K562 (cell line): ENCODE results near the gene NPEPL1. TPM values are rescaled to one million over a fixed set of nuclear protein-coding genes. Genes with fewer than 3 reads are reported as not detected.

Source experiments
- ARID3B ChIP-seq: fragments of 250-450 bp; sonication (Bioruptor Pico); IDR thresholded peaks from 2 replicates; pipeline ENCODE4 v1.4.0; 2020; ENCODE audit warnings: borderline replicate concordance
- CBFB ChIP-seq: sonication (generic); formaldehyde crosslinking; IDR thresholded peaks from 2 replicates; pipeline ENCODE4 v1.4.0; 2020; ENCODE audit warnings: mild to moderate bottlenecking, missing genetic modification reagents
- E2F5 ChIP-seq: sonication (generic); formaldehyde crosslinking; IDR thresholded peaks from 2 replicates; pipeline ENCODE4 v1.8.0; 2022; ENCODE audit warnings: mild to moderate bottlenecking, missing genetic modification reagents
- EHMT2 ChIP-seq: fragments of 450-650 bp; IDR thresholded peaks from 2 replicates; pipeline ENCODE4 v1.6.1; 2018; ENCODE audit warnings: antibody characterized with exemption
- ESRRA ChIP-seq: fragments of 450-650 bp; IDR thresholded peaks from 2 replicates; pipeline ENCODE4 v1.6.1; 2014; ENCODE audit warnings: low read depth, mild to moderate bottlenecking, moderate library complexity, borderline replicate concordance
- FOXP1 ChIP-seq: sonication (generic); formaldehyde crosslinking; IDR thresholded peaks from 2 replicates; pipeline ENCODE4 v1.8.0; 2022; ENCODE audit warnings: mild to moderate bottlenecking, missing genetic modification reagents
- GTF2F1 ChIP-seq: IDR thresholded peaks from 2 replicates; pipeline ENCODE4 v1.6.1; 2011; ENCODE audit warnings: low read depth, low read length, improper control_type of control experiment
- JUNB ChIP-seq: fragments of 450-650 bp; formaldehyde crosslinking; conservative IDR thresholded peaks from 2 replicates; pipeline ENCODE4 v1.4.0; 2020; ENCODE audit warnings: mild to moderate bottlenecking
- KAT2B ChIP-seq: IDR thresholded peaks from one replicate; pipeline ENCODE4 v1.6.1; 2012; ENCODE audit warnings: low read depth, mild to moderate bottlenecking, control low read depth, inconsistent platforms, low read length, moderate library complexity
- MAFG ChIP-seq: fragments of 450-650 bp; conservative IDR thresholded peaks from 2 replicates; pipeline ENCODE4 v1.6.1; 2016; ENCODE audit warnings: missing genetic modification characterization, missing compliant biosample characterization
- MXI1 ChIP-seq: IDR thresholded peaks from 2 replicates; pipeline ENCODE4 v1.6.1; 2011; ENCODE audit warnings: low read depth, mild to moderate bottlenecking, improper control_type of control experiment, low read length
- NFE2 ChIP-seq: IDR thresholded peaks from 2 replicates; pipeline ENCODE4 v1.6.1; 2014; ENCODE audit warnings: antibody characterized with exemption, low read depth
- POLR2A ChIP-seq: fragments of 450-650 bp; conservative IDR thresholded peaks from 2 replicates; pipeline ENCODE4 v1.6.1; 2016
- POLR2H ChIP-seq: IDR thresholded peaks from 2 replicates; pipeline ENCODE4 v1.6.1; 2016; ENCODE audit warnings: missing genetic modification characterization, low read depth, mild to moderate bottlenecking, control low read depth, missing compliant biosample characterization, moderate library complexity
- SMAD4 ChIP-seq: fragments of 250-450 bp; sonication (Bioruptor Pico); conservative IDR thresholded peaks from 2 replicates; pipeline ENCODE4 v1.8.0; 2021; ENCODE audit warnings: inconsistent platforms, mild to moderate bottlenecking, moderate library complexity
- TCF3 ChIP-seq: sonication (generic); formaldehyde crosslinking; IDR thresholded peaks from 2 replicates; pipeline ENCODE4 v1.4.0; 2020; ENCODE audit warnings: mild to moderate bottlenecking, missing genetic modification reagents
- ZNF175 ChIP-seq: fragments of 200-800 bp; sonication (Bioruptor generic); IDR thresholded peaks from 2 replicates; pipeline ENCODE4 v1.6.1; 2016; ENCODE audit warnings: low read depth, mild to moderate bottlenecking, missing genetic modification characterization, missing compliant biosample characterization
- ZNF184 ChIP-seq: sonication (generic); formaldehyde crosslinking; IDR thresholded peaks from 2 replicates; pipeline ENCODE4 v1.5.0; 2020; ENCODE audit warnings: missing genetic modification reagents
- ZNF41 ChIP-seq: fragments of 250-450 bp; sonication (Bioruptor Pico); conservative IDR thresholded peaks from 2 replicates; pipeline ENCODE4 v1.4.0; 2020; ENCODE audit warnings: mild to moderate bottlenecking
- ZNF511 ChIP-seq: sonication (generic); formaldehyde crosslinking; IDR thresholded peaks from 2 replicates; pipeline ENCODE4 v1.8.0; 2022; ENCODE audit warnings: mild to moderate bottlenecking, missing genetic modification reagents
- ZNF695 ChIP-seq: fragments of 450-650 bp; formaldehyde crosslinking; IDR thresholded peaks from 2 replicates; pipeline ENCODE4 v1.4.0; 2020; ENCODE audit warnings: mild to moderate bottlenecking, moderate library complexity
- ZNF785 ChIP-seq: fragments of 250-450 bp; sonication (Bioruptor Pico); IDR thresholded peaks from 2 replicates; pipeline ENCODE4 v1.4.0; 2020; ENCODE audit warnings: mild to moderate bottlenecking
- polyA plus RNA-seq, 8 experiments: library from polyadenylated mRNA; depleted of rRNA in 4 of 8; stranded (reverse) in 5 of 8; unstranded in 3 of 8; fragments of >200 nt; fragmentation: Nextera tagmentation in 2 of 8; fragmentation: Illumina TruSeq in 1 of 8; extraction: Ambion mirVana in 2 of 8; extraction: Trizol in 1 of 8; gene quantifications; 2 replicates each; pipeline versions ENCODE4 v1.2.1 to v1.2.3, GENCODE V29; 2011 to 2014; ENCODE audit warnings: inconsistent platforms in 1 of 8, missing spikeins in 1 of 8
- total RNA-seq, 7 experiments: library from RNA; depleted of rRNA in 6 of 7; stranded (reverse); fragments of >200 nt in 6 of 7; fragmentation: Illumina TruSeq in 2 of 7; extraction: Trizol in 2 of 7; gene quantifications; 2 replicates each; pipeline versions ENCODE4 v1.2.1 to v1.2.3, GENCODE V29; 2011 to 2021; ENCODE audit warnings: low replicate concordance in 1 of 7
- TF ChIP-seq, protein P1 (sequence below): fragments of 250-450 bp; sonication (Bioruptor Pico); IDR thresholded peaks from 2 replicates; pipeline ENCODE4 v1.4.0; 2020; ENCODE audit warnings: mild to moderate bottlenecking, moderate library complexity

Gene NPEPL1
- total and polyA plus RNA-seq, 9 of the 15 experiments (the other 6 are each of a cell fraction or from before 2014, with no cell fraction given) = 0.04 to 5.6 (median 0.94) TPM

DNA sequence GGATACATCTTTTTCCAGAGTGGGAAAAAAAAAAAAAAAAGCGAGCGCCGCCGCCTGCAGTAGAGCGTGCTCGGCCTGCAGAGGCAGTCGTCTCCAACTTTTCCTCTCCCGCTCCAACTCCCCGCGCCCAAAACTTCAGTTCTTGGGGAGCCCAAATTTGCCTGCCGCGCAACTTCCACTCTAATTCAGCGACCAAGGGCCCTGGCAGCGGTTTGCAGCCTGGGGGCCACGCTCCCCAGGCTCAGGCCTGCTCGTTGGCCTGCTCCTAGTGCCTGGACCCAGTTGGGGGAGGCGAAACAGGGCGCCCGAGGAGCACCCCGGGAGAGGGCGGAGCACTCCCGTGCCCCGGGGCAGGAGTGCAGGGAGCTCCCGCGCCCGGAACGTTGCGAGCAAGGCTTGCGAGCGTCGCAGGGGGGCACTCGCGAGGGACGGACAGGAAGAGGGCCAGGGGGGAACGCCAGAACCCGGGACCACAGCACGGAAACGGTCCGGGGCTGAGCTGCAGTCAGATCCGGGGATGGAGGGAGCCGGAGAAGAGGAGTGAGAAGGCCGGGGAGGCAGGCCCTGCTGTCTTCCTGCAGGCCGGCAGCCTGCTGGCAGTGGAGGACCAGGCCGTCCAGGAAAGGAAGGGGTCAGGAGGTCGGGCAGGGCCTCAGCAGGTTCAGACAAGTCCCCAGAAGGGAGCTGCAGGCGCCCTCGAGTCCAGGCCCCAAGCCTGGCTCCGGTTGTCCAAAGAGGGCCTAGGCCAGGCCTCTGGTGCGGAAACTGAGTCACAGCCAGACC, 41.6 kb upstream of the NPEPL1 start, which contains the start of gene STX16 (continued):
- TF ChIP-seq ZNF695 (CRISPR knock-in tag) = no peak
- peak; percentile 46; the same call in 1 of the 2 replicates for TF ChIP-seq ZNF41 (CRISPR knock-in tag)
- TF ChIP-seq ZNF175 = no peak
- TF ChIP-seq E2F5 (CRISPR knock-in tag) = 0 out of 2 replicates have a peak, but pooled peaks have one; percentile 57
- no peak; the same call in 1 of the 2 replicates for TF ChIP-seq TCF3
- TF ChIP-seq CBFB (CRISPR knock-in tag) = peak; percentile 93
- TF ChIP-seq ESRRA = peak; percentile 83
- TF ChIP-seq POLR2A = peak; percentile 89
- no peak for TF ChIP-seq ZNF184 (CRISPR knock-in tag)
- peak; percentile 64 for TF ChIP-seq SMAD4 (CRISPR knock-in tag)
- peak; percentile 31; the same call in 1 of the 2 replicates for TF ChIP-seq MXI1
- TF ChIP-seq MAFG (tag) = no peak
- TF ChIP-seq ZNF785 = no peak
- TF ChIP-seq EHMT2 = peak; percentile 60; the same call in 1 of the 2 replicates
- peak; percentile 31; the same call in 1 of the 2 replicates for TF ChIP-seq FOXP1 (CRISPR knock-in tag)
- TF ChIP-seq ARID3B (CRISPR knock-in tag) = no peak
- peak; percentile 80; the same call in 1 of the 2 replicates for TF ChIP-seq GTF2F1
- TF ChIP-seq KAT2B = no peak
- TF ChIP-seq NFE2 = no peak
- no peak for TF ChIP-seq JUNB (CRISPR knock-in tag)
- TF ChIP-seq POLR2H (tag) = no peak
- TF ChIP-seq, protein P1, sequence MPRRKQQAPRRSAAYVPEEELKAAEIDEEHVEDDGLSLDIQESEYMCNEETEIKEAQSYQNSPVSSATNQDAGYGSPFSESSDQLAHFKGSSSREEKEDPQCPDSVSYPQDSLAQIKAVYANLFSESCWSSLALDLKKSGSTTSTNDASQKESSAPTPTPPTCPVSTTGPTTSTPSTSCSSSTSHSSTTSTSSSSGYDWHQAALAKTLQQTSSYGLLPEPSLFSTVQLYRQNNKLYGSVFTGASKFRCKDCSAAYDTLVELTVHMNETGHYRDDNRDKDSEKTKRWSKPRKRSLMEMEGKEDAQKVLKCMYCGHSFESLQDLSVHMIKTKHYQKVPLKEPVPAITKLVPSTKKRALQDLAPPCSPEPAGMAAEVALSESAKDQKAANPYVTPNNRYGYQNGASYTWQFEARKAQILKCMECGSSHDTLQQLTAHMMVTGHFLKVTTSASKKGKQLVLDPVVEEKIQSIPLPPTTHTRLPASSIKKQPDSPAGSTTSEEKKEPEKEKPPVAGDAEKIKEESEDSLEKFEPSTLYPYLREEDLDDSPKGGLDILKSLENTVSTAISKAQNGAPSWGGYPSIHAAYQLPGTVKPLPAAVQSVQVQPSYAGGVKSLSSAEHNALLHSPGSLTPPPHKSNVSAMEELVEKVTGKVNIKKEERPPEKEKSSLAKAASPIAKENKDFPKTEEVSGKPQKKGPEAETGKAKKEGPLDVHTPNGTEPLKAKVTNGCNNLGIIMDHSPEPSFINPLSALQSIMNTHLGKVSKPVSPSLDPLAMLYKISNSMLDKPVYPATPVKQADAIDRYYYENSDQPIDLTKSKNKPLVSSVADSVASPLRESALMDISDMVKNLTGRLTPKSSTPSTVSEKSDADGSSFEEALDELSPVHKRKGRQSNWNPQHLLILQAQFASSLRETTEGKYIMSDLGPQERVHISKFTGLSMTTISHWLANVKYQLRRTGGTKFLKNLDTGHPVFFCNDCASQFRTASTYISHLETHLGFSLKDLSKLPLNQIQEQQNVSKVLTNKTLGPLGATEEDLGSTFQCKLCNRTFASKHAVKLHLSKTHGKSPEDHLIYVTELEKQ (CRISPR knock-in tag) = no peak
- TF ChIP-seq ZNF511 (CRISPR knock-in tag) = peak; percentile 81; the same call in 1 of the 2 replicates
